SK-N-SH (cell line): ENCODE results near the gene PPME1.

Experiments
- CTCF ChIP-seq: fragments of 200-600 bp; sonication (generic); IDR thresholded peaks from 2 replicates; pipeline ENCODE4 v1.6.1; 2017; ENCODE audit warnings: antibody characterized with exemption, mild to moderate bottlenecking, moderate library complexity
- IRF3 ChIP-seq: fragments of 150-350 bp; IDR thresholded peaks from 2 replicates; pipeline ENCODE4 v1.6.1; 2016; ENCODE audit warnings: mild to moderate bottlenecking, low read depth, low read length
- MAX ChIP-seq: IDR thresholded peaks from 2 replicates; pipeline ENCODE4 v1.4.0; 2012; ENCODE audit warnings: low read depth

- no peak for TF ChIP-seq CTCF
- no peak for TF ChIP-seq IRF3
- no peak for TF ChIP-seq MAX
Measured at GRCh38 chr11:74169738-74170458, 1.2 kb upstream of the PPME1 start.
